Measurements from ENCODE around the gene ERO1A. TPM values are rescaled to one million over a fixed set of nuclear protein-coding genes. Genes with fewer than 3 reads are reported as not detected.

The ERO1A gene
- total RNA-seq, 1 donor from 2014 or later: 47.2 TPM

DNA sequence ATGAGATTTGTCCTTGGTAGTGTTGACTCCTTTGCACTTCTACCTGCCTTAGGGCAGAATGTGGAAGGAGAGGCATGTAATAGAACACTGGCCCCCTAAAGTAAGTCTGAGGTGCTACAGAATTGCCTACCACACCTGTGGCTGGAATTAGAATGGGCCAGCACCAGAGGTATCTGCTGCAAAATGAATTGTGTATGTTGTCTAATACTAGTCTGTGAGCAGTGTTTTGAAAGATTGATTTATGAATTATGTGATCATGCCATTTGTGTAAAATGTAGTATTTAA lies 28.9 kb upstream of the ERO1A start:
- intact Hi-C loops (cut with DNase I): no loop called here
- DNase-seq (no peak), ATAC-seq (no peak)
- H3K9me3 ChIP-seq: no peaks in the 10 kb centered on the region
- H3K36me3 ChIP-seq: peaks cover 94% of the 10 kb centered on the region
- no peaks in the 10 kb centered on the region for H3K27me3 ChIP-seq
- TF ChIP-seq, protein P1, sequence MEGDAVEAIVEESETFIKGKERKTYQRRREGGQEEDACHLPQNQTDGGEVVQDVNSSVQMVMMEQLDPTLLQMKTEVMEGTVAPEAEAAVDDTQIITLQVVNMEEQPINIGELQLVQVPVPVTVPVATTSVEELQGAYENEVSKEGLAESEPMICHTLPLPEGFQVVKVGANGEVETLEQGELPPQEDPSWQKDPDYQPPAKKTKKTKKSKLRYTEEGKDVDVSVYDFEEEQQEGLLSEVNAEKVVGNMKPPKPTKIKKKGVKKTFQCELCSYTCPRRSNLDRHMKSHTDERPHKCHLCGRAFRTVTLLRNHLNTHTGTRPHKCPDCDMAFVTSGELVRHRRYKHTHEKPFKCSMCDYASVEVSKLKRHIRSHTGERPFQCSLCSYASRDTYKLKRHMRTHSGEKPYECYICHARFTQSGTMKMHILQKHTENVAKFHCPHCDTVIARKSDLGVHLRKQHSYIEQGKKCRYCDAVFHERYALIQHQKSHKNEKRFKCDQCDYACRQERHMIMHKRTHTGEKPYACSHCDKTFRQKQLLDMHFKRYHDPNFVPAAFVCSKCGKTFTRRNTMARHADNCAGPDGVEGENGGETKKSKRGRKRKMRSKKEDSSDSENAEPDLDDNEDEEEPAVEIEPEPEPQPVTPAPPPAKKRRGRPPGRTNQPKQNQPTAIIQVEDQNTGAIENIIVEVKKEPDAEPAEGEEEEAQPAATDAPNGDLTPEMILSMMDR (IDR thresholded peaks at IDR 0.05): no peak
- H3K4me3 ChIP-seq: no peak overlapping the region
- no peaks in the 10 kb centered on the region for H3K4me1 ChIP-seq
- no peak overlapping the region for H3K27ac ChIP-seq

DNA sequence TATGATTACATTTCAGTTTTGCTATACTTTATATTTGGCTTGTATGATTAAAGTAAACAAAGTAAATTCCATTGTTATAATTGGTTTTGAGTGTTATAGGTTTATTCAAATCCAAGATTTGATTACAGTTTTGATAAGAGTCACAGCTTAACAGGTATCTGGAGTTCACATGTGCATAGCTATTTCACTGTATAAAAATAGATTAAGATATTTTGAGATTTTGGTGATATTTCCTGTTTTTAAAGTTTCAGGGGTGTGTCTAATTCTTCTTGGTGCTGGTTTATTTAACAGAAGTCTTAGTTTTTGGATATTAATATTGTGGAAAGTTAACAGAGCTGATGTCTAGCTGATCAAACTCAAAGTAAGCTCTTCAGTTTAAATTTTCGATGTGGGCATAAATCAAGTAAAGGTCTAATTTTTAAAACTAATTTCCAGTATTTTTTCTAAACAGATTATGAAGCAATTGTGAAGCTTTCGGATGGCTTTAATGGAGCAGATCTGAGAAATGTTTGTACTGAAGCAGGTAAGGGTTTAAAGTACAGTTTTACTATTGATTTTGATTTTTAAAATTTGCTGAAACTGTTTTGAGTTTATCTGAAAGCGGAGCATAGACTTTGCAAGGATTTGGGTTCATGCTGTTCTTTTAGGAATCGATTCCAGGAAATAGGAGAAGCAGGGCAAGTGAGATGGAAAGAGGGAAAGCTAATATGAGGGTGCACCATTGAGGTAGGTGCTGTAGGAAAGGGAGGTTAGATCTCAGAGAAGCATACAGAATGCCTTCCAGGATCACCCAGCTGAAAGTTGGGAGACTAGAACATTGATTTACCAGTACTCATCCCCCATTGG lies 28.4 kb upstream of the ERO1A start:
- intact Hi-C loops (cut with DNase I): no loop called here
- TF ChIP-seq, protein P1 (IDR thresholded peaks at IDR 0.05): no peak
- ATAC-seq (no peak), DNase-seq (no peak)
- Histone ChIP-seq H3K4me3 (no peak overlapping the region), H3K4me1 (no peaks in the 10 kb centered on the region), H3K36me3 (peaks cover 99% of the 10 kb centered on the region), H3K27ac (no peak overlapping the region), H3K27me3 (no peaks in the 10 kb centered on the region), H3K9me3 (no peaks in the 10 kb centered on the region)

DNA sequence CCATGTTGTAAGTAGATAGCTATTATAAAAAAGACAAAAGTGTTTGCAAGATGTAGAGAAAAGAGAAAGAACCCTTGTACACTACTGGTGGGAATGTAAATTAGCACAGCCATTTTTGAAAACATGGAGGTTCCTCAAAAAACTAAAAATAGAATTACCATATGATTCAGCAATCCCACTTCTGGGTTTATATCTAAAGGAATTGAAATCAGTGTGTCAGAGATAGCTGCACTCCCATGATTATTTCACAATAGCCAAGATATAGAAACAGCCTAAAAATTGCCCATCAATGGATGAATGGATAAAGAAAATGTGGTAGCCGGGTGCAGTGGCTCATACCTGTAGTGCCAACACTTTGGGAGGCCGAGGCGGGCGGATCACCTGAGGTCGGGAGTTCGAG lies 20.8 kb upstream of the ERO1A start:
- intact Hi-C loops (cut with DNase I): no loop called here
- TF ChIP-seq, protein P1 (IDR thresholded peaks at IDR 0.05): no peak

DNA sequence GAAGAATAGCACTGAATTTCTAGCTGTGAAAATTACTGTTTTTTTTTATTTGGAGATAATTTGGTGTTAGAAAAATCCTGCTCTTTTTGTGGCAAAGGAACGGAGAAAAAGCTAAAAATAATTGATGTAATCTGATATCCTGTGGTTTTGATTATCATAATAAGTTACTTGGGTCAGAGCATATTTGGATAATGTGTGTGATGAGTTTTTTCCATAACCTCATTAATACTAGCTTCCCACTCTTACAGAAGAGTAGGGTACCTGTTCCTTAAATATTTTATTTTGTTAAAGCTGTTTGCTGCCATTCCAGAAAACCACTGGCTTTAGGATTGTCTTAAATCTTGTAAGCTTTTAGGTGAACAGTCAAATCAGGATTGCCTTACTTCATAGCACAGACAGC lies 16.3 kb upstream of the ERO1A start:
- TF ChIP-seq, protein P1 (IDR thresholded peaks at IDR 0.05): no peak
- H3K9me3 ChIP-seq: no peaks in the 10 kb centered on the region
- DNase-seq (no peak), ATAC-seq (no peak)
- intact Hi-C loops (cut with DNase I): no loop called here
- peaks cover 81% of the 10 kb centered on the region for H3K36me3 ChIP-seq
- H3K27me3 ChIP-seq: no peaks in the 10 kb centered on the region
- no peak overlapping the region for H3K4me3 ChIP-seq
- H3K27ac ChIP-seq: no peak overlapping the region
- peaks cover 8% of the 10 kb centered on the region for H3K4me1 ChIP-seq

More for the DNA sequence above, 20.8 kb upstream of the ERO1A start:
- no peaks in the 10 kb centered on the region for H3K9me3 ChIP-seq
- no peak overlapping the region for H3K4me3 ChIP-seq
- H3K4me1 ChIP-seq: no peaks in the 10 kb centered on the region
- no peak overlapping the region for H3K27ac ChIP-seq
- ATAC-seq: no peak
- no peaks in the 10 kb centered on the region for H3K27me3 ChIP-seq
- no peak for DNase-seq
- H3K36me3 ChIP-seq: peaks cover 98% of the 10 kb centered on the region

DNA sequence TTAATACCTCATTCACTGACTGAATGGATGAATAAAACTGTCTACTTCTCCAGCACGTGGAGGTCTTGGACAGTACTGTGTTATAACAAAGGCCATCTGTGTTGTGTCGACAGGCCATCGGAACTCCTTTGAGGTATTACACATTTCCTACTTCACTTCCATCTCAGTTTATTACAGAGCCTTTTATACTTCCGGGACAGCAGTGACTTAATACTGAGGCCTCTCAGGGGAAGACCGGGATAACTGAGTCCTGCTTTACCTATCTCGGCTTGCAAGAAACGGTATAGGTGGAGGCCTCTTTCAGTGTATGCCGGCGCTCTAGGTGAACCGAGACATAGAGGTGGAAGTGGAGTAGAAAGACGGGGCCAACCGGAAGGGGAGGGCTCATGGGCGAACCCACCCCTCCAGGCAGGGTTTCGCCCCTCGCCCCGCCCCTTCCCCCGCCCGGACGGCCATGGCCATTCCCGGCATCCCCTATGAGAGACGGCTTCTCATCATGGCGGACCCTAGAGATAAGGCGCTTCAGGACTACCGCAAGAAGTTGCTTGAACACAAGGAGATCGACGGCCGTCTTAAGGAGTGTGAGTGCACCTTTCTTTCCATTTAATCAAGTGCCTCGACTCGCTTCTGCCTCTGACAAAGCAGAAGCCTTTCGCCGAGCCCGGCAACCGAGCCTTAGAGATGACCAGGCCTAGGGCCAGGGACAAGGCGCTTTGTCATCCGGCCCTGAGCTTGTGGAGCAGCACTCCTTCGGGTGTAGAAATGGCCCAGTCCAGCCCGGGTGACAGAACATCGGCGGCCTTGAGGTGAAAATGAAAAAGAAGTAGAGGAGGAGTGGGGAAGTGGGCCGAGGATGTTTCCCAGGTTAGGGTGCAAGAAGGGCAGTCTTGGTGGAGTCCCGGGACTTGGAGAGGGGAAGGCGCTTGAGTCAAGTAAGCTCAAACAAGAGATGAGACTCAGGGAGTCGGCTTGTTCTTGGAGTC lies 11.7 kb upstream of the ERO1A start, which contains the start of gene PSMC6:
Gene PSMC6, plus strand, starts transcription at position 477 of the 983 bp plus-strand sequence. Its CDS starts 20 bp downstream, at position 497.
- H3K4me3 ChIP-seq: peak within 1 kb of the TSS; percentile 79
- peaks cover 18% of the 10 kb centered on the region for H3K4me1 ChIP-seq
- DNase-seq (peak; percentile 97), ATAC-seq (peak; percentile 100)
- intact Hi-C loops (cut with DNase I): no loop called here
- TF ChIP-seq, protein P1 (IDR thresholded peaks at IDR 0.05): no peak
- H3K9me3 ChIP-seq: no peaks in the 10 kb centered on the region
- peaks cover 36% of the 10 kb centered on the region for H3K36me3 ChIP-seq
- peak within 1 kb of the TSS; percentile 90 for H3K27ac ChIP-seq
- no peaks in the 10 kb centered on the region for H3K27me3 ChIP-seq

Data from upper lobe of right lung (tissue), 1 donor.